Panc1 (cell line): Measurements from ENCODE around the gene GGT6. TPM values are rescaled to one million over a fixed set of nuclear protein-coding genes. Genes with fewer than 3 reads are reported as not detected.

Source experiments
- ATAC-seq: fragments of 200-7000 bp; cut with Tn5 transposase; 2 replicates; pipeline ENCODE4 v1.9.1; 2020; ENCODE audit warnings: mild to moderate bottlenecking, moderate library complexity
- BruUV-seq: library from RNA; stranded (reverse); fragments of 400-500 nt; replicated peaks from 2 replicates; lab custom pipeline; 2021; lab: Mats Ljungman, UMichigan
- CTCF ChIA-PET: fragments of 300-600 bp; sonication (Branson Sonifier 250); formaldehyde crosslinking; loops from one replicate; lab custom pipeline; 2022; ENCODE audit warnings: antibody characterized with exemption; lab: Charles Lee
- POLR2A ChIA-PET: fragments of 300-600 bp; sonication (Branson Sonifier 250); formaldehyde crosslinking; loops from one replicate; lab custom pipeline; 2022; ENCODE audit warnings: antibody characterized with exemption; lab: Charles Lee
- DNase-seq: peaks from one replicate; pipeline ENCODE4 v3.0.0-alpha.2; 2010; ENCODE audit warnings: low read depth, low spot score
- H3K27ac ChIP-seq: 2 replicates; pipeline ENCODE4 v1.5.1; 2011; ENCODE audit warnings: mild to moderate bottlenecking, low read length, inconsistent platforms
- H3K27me3 ChIP-seq: fragments of 200-500 bp; sonication (Bioruptor generic); 2 replicates; pipeline ENCODE4 v1.6.0; 2014; ENCODE audit warnings: low read length, inconsistent platforms; ENCODE audit not compliant: control insufficient read depth, insufficient read depth
- H3K36me3 ChIP-seq: fragments of 200-500 bp; sonication (Bioruptor generic); 2 replicates; pipeline ENCODE4 v1.5.1; 2014; ENCODE audit warnings: inconsistent platforms, mild to moderate bottlenecking, low read length, moderate library complexity; ENCODE audit not compliant: control insufficient read depth, insufficient read depth
- H3K4me1 ChIP-seq: 2 replicates; pipeline ENCODE4 v1.5.1; 2011; ENCODE audit warnings: inconsistent platforms, mild to moderate bottlenecking, low read length, moderate library complexity; ENCODE audit not compliant: control insufficient read depth, insufficient read depth
- H3K4me3 ChIP-seq, 2 experiments: 2 replicates each; pipeline ENCODE4 v1.5.1; 2011 to 2012; ENCODE audit warnings: low read depth in 2 of 2, low read length in 2 of 2, mild to moderate bottlenecking in 2 of 2, inconsistent platforms in 1 of 2, moderate library complexity in 1 of 2
- H3K9me3 ChIP-seq: fragments of 200-500 bp; sonication (Bioruptor generic); 2 replicates; pipeline ENCODE4 v1.5.1; 2014; ENCODE audit warnings: low read depth, mild to moderate bottlenecking, inconsistent platforms, low read length, moderate library complexity; ENCODE audit not compliant: control insufficient read depth, insufficient read depth
- CTCF ChIP-seq: fragments of 450-650 bp; IDR thresholded peaks from 2 replicates; pipeline ENCODE4 v1.5.1; 2017; ENCODE audit warnings: mild to moderate bottlenecking
- POLR2AphosphoS5 ChIP-seq: IDR thresholded peaks from 2 replicates; pipeline ENCODE4 v1.6.1; 2012; ENCODE audit warnings: mild to moderate bottlenecking, low read depth, low read length, moderate library complexity
- REST ChIP-seq, 2 experiments: IDR thresholded peaks; 2 replicates each; pipeline ENCODE4 v1.6.1; 2011 to 2012; ENCODE audit warnings: low read depth in 2 of 2, control low read depth in 1 of 2, low read length in 1 of 2, mild to moderate bottlenecking in 1 of 2, moderate library complexity in 1 of 2; ENCODE audit not compliant: insufficient read depth in 1 of 2
- SIN3A ChIP-seq: IDR thresholded peaks from 2 replicates; pipeline ENCODE4 v1.6.1; 2012; ENCODE audit warnings: low read depth, mild to moderate bottlenecking, low read length, moderate library complexity, borderline replicate concordance; ENCODE audit not compliant: insufficient read depth
- TCF7L2 ChIP-seq: IDR thresholded peaks from 2 replicates; pipeline ENCODE4 v1.6.1; 2011; ENCODE audit warnings: mild to moderate bottlenecking, low read depth, low read length, inconsistent platforms
- in situ Hi-C: cut with HindIII; loops from 2 replicates; pipeline ENCODE4 v1.10.0; 2016; ENCODE audit warnings: low sequenced_read_pairs, low pct_unique_long_range_greater_than_20kb
- intact Hi-C: fragments of 100-400 bp; cut with micrococcal nuclease; formaldehyde crosslinking; loops from one replicate; pipeline ENCODE4 v1.10.0; 2022; ENCODE audit not compliant: unreplicated experiment
- total RNA-seq: library from RNA; stranded (reverse); gene quantifications from one replicate; pipeline ENCODE4 v1.2.1, GENCODE V29; 2021; ENCODE audit not compliant: unreplicated experiment

GGT6 gene
- total RNA-seq, 1 experiment from 2014 or later, result not detected

- Histone ChIP-seq H3K36me3 (peaks cover 2% of the 10 kb centered on the region; the same call in 1 of the 2 replicates), H3K9me3 (no peaks in the 10 kb centered on the region), H3K27ac (no peak overlapping the region), H3K4me3 (no peak overlapping the region), H3K4me1 (peaks cover 6% of the 10 kb centered on the region), H3K27me3 (no peaks in the 10 kb centered on the region)
- POLR2A ChIA-PET, result interaction anchor here (0.6 kb wide), 1 partner anchor 247 kb away, joined by 3 read pairs; no protein-coding TSS in a partner anchor
- intact Hi-C loops, result no loop called here
- no peak for TF ChIP-seq TCF7L2
- no peak for TF ChIP-seq SIN3A
- TF ChIP-seq POLR2AphosphoS5, result no peak
- TF ChIP-seq REST (IDR thresholded peaks at IDR 0.05; ENCODE audit: insufficient read depth in 1 of 2, low read depth in 2 of 2, low read length in 1 of 2), result no peak
- no TSS peak for BruUV-seq
- in situ Hi-C loops, result no loop called here
- CTCF ChIA-PET, result no interaction called here
- DNase-seq, result no peak
- no peak for ATAC-seq
Measured at GRCh38 chr17:4559139-4559791, 1.1 kb downstream of the GGT6 start.

GRCh38 chr17:4558347-4558971 is 1.9 kb downstream of the GGT6 start:
- no TSS peak for BruUV-seq
- Histone ChIP-seq H3K4me1 (peaks cover 12% of the 10 kb centered on the region), H3K4me3 (no peak overlapping the region), H3K9me3 (no peaks in the 10 kb centered on the region), H3K36me3 (peaks cover 2% of the 10 kb centered on the region), H3K27me3 (no peaks in the 10 kb centered on the region), H3K27ac (no peak overlapping the region)
- CTCF ChIA-PET, result no interaction called here
- in situ Hi-C loops, result no loop called here
- DNase-seq, result no peak
- ATAC-seq, result no peak
- TF ChIP-seq SIN3A, result no peak
- no peak for TF ChIP-seq TCF7L2
- no peak for TF ChIP-seq CTCF
- TF ChIP-seq REST (IDR thresholded peaks at IDR 0.05; ENCODE audit: insufficient read depth in 1 of 2, low read depth in 2 of 2, low read length in 1 of 2), result 0 out of 4 replicates have a peak, but pooled peaks of 1 of the 2 experiments have one; percentile 10
- TF ChIP-seq POLR2AphosphoS5, result no peak
- intact Hi-C loops, result no loop called here
- POLR2A ChIA-PET, result interaction anchor here (0.6 kb wide), 1 partner anchor 248 kb away, joined by 3 read pairs; no protein-coding TSS in a partner anchor
